ENCODE results near the gene CACFD1. TPM values are rescaled to one million over a fixed set of nuclear protein-coding genes. Genes with fewer than 3 reads are reported as not detected.

The CACFD1 gene
- total RNA-seq, 4 donors from 2014 or later, result 7.0 to 28.3 (median 10.1) TPM

DNA sequence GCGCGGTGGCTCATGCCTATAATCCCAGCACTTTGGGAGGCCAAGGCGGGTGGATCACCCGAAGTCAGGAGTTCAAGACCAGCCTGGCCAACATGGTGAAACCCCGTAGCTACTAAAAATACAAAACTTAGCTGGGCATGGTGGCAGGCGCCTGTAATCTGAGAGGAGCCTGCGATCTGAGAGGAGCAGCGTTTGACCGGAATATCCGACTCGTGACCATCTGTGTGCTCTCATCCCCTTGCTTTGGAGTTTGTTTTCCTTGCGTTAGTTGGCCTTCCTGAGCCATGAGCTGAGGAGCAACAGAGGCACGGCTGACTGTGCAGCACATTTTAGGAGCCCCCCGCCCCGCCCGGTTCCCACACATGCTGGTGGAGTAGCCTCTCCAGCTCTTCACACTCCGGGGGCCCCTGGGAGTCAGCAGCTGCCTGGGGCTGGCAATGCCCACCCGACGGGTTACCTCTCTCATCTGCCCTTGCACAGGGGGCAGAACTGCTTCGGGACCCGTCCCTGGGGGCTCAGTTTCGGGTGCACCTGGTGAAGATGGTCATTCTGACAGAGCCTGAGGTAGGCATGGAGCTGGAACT lies 34.6 kb upstream of the CACFD1 start:
- peak; percentile 87 to 93 for ATAC-seq
- Histone ChIP-seq H3K4me1 (peaks cover 5 to 15% of the 10 kb centered on the region in 2 donors), H3K27me3 (peaks cover 9 to 16% (median 10%) of the 10 kb centered on the region in 3 donors)

DNA sequence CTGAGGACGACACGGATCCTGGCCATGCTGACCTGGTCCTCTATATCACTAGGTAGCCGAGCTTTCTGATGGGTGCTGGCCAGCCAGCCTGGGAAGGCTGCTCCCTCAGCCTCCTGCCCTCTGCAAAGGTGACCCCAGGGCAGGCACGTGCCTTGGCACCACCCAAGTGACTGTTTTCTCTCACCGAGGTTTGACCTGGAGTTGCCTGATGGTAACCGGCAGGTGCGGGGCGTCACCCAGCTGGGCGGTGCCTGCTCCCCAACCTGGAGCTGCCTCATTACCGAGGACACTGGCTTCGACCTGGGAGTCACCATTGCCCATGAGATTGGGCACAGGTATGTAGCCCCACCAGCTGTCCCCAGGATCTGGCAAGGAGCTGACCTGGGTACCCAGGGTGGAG lies 33.8 kb upstream of the CACFD1 start:
- TF ChIP-seq, protein P1, sequence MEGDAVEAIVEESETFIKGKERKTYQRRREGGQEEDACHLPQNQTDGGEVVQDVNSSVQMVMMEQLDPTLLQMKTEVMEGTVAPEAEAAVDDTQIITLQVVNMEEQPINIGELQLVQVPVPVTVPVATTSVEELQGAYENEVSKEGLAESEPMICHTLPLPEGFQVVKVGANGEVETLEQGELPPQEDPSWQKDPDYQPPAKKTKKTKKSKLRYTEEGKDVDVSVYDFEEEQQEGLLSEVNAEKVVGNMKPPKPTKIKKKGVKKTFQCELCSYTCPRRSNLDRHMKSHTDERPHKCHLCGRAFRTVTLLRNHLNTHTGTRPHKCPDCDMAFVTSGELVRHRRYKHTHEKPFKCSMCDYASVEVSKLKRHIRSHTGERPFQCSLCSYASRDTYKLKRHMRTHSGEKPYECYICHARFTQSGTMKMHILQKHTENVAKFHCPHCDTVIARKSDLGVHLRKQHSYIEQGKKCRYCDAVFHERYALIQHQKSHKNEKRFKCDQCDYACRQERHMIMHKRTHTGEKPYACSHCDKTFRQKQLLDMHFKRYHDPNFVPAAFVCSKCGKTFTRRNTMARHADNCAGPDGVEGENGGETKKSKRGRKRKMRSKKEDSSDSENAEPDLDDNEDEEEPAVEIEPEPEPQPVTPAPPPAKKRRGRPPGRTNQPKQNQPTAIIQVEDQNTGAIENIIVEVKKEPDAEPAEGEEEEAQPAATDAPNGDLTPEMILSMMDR (IDR thresholded peaks at IDR 0.05 in 4 of 5, conservative IDR thresholded peaks at IDR 0.05 in 1 of 5), result no peak
- TF ChIP-seq POLR2A (IDR thresholded peaks at IDR 0.05), result no peak
- Histone ChIP-seq H3K9me3 (no peaks in the 10 kb centered on the region), H3K4me1 (peaks cover 5 to 15% of the 10 kb centered on the region in 2 donors), H3K4me3 (no peak overlapping the region), H3K36me3 (no peaks in the 10 kb centered on the region), H3K27ac (no peak overlapping the region), H3K27me3 (peaks cover 9 to 16% (median 10%) of the 10 kb centered on the region in 3 donors)
- ATAC-seq (no peak), DNase-seq (no peak)
- in situ Hi-C loops (cut with MboI; ENCODE audit: low sequenced_read_pairs in 4 of 4), result no loop called here
- intact Hi-C loops (cut with DNase I; ENCODE audit: low total_unique reads), result no loop called here

More for the DNA sequence above, 34.6 kb upstream of the CACFD1 start:
- Histone ChIP-seq H3K9me3 (no peaks in the 10 kb centered on the region), H3K27ac (peak overlapping the region; percentile 41 to 77 (median 54)), H3K4me3 (no peak overlapping the region), H3K36me3 (no peaks in the 10 kb centered on the region)
- TF ChIP-seq, protein P1 (IDR thresholded peaks at IDR 0.05 in 4 of 5, conservative IDR thresholded peaks at IDR 0.05 in 1 of 5), result no peak
- TF ChIP-seq POLR2A (IDR thresholded peaks at IDR 0.05), result peak in 1 of 2 donors; percentile 10
- intact Hi-C loops (cut with DNase I; ENCODE audit: low total_unique reads), result no loop called here
- DNase-seq, result peak; percentile 48 to 52
- in situ Hi-C loops (cut with MboI; ENCODE audit: low sequenced_read_pairs in 4 of 4), result no loop called here

DNA sequence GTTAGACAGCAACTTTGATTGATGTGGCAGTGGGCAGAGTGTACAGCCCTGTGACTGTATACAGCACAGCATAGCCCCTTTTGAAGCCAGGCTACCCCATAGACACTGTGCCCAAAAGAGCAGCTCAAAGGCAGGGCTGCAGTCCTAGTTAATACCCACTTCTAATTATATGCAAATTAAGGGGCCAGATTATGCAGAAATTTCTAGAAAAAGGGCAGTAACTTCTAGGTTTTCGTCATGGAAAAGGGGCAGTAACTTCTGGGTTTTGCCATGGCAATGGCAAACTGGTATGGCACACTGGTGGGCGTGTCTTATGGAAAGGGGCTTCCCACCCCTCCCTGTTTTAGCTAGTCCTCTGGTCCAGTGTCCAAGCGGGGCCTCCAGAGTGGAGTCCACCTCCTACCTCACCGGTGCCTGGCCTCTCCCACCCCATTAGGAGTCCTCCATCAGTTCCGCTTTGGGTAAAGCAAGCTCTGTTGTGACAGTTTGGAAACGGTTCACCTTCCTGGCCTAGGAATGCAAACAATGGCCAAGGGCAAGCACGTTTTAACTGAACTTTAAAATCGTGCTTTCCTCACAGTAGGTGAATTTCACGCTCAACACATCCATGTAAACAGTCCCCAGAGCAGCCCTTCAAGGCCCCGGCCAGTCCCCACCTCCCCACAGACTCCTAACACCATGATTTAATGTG lies 32.0 kb upstream of the CACFD1 start:
- no peak overlapping the region for H3K4me3 ChIP-seq
- no peak for DNase-seq
- in situ Hi-C loops (cut with MboI; ENCODE audit: low sequenced_read_pairs in 4 of 4), result no loop called here
- ATAC-seq, result no peak
- H3K36me3 ChIP-seq, result no peaks in the 10 kb centered on the region
- intact Hi-C loops (cut with DNase I; ENCODE audit: low total_unique reads), result loop anchor here (1.0 kb wide), 1 partner anchor 21 kb away; no protein-coding TSS in a partner anchor
- TF ChIP-seq POLR2A (IDR thresholded peaks at IDR 0.05), result no peak
- TF ChIP-seq, protein P1 (IDR thresholded peaks at IDR 0.05 in 4 of 5, conservative IDR thresholded peaks at IDR 0.05 in 1 of 5), result no peak
- H3K27ac ChIP-seq, result no peak overlapping the region
- H3K27me3 ChIP-seq, result peaks cover 9 to 16% (median 10%) of the 10 kb centered on the region in 3 donors
- no peaks in the 10 kb centered on the region for H3K9me3 ChIP-seq
- peaks cover 5 to 15% of the 10 kb centered on the region in 2 donors for H3K4me1 ChIP-seq

- peaks cover 5 to 15% of the 10 kb centered on the region in 2 donors for H3K4me1 ChIP-seq
- ATAC-seq (no peak), DNase-seq (no peak)
- H3K27me3 ChIP-seq, result peaks cover 9 to 16% (median 10%) of the 10 kb centered on the region in 3 donors
- no peaks in the 10 kb centered on the region for H3K9me3 ChIP-seq
- intact Hi-C loops (cut with DNase I; ENCODE audit: low total_unique reads), result no loop called here
- in situ Hi-C loops (cut with MboI; ENCODE audit: low sequenced_read_pairs in 4 of 4), result no loop called here
- H3K36me3 ChIP-seq, result no peaks in the 10 kb centered on the region
- no peak overlapping the region for H3K4me3 ChIP-seq
- H3K27ac ChIP-seq, result no peak overlapping the region
- TF ChIP-seq POLR2A (IDR thresholded peaks at IDR 0.05), result no peak
- TF ChIP-seq, protein P1 (IDR thresholded peaks at IDR 0.05 in 4 of 5, conservative IDR thresholded peaks at IDR 0.05 in 1 of 5), result no peak
These were observed 31.1 kb upstream of the CACFD1 start for GRCh38 chr9:133428617-133429101.
